Measurements from ENCODE around the gene TFAP2B. TPM values are rescaled to one million over a fixed set of nuclear protein-coding genes. Genes with fewer than 3 reads are reported as not detected.
A peak's percentile ranks its signal among the peaks of the same experiment; 100 is the strongest.

Gene TFAP2B
- total RNA-seq, 1 experiment from 2014 or later, result not detected

- no peak for DNase-seq (ENCODE audit: low spot score)
- in situ Hi-C loops (cut with HindIII; ENCODE audit: low sequenced_read_pairs), result no loop called here
Observed at GRCh38 chr6:50823094-50823920, 4.6 kb downstream of the TFAP2B start.

GRCh38 chr6:50824552-50824951 is 5.9 kb downstream of the TFAP2B start:
- DNase-seq (ENCODE audit: low spot score), result no peak
- in situ Hi-C loops (cut with HindIII; ENCODE audit: low sequenced_read_pairs), result no loop called here

- DNase-seq (ENCODE audit: low spot score), result no peak
- in situ Hi-C loops (cut with HindIII; ENCODE audit: low sequenced_read_pairs), result no loop called here
Observed at GRCh38 chr6:50825375-50826036, 6.8 kb downstream of the TFAP2B start.

GRCh38 chr6:50826037-50826761 is 7.5 kb downstream of the TFAP2B start:
- in situ Hi-C loops (cut with HindIII; ENCODE audit: low sequenced_read_pairs), result no loop called here
- DNase-seq (ENCODE audit: low spot score), result no peak

GRCh38 chr6:50826803-50827202 is 8.1 kb downstream of the TFAP2B start:
- in situ Hi-C loops (cut with HindIII; ENCODE audit: low sequenced_read_pairs), result no loop called here
- no peak for DNase-seq (ENCODE audit: low spot score)

GRCh38 chr6:50829049-50829448 is 10.4 kb downstream of the TFAP2B start:
- DNase-seq (ENCODE audit: low spot score), result no peak
- in situ Hi-C loops (cut with HindIII; ENCODE audit: low sequenced_read_pairs), result no loop called here

- in situ Hi-C loops (cut with HindIII; ENCODE audit: low sequenced_read_pairs), result no loop called here
- DNase-seq (ENCODE audit: low spot score), result peak; percentile 17
Observed at GRCh38 chr6:50829898-50830444, 11.3 kb downstream of the TFAP2B start.

GRCh38 chr6:50831186-50831585 is 12.5 kb downstream of the TFAP2B start:
- in situ Hi-C loops (cut with HindIII; ENCODE audit: low sequenced_read_pairs), result no loop called here
- no peak for DNase-seq (ENCODE audit: low spot score)

- no peak for DNase-seq (ENCODE audit: low spot score)
- in situ Hi-C loops (cut with HindIII; ENCODE audit: low sequenced_read_pairs), result no loop called here
Observed at GRCh38 chr6:50832912-50833311, 14.2 kb downstream of the TFAP2B start.

- DNase-seq (ENCODE audit: low spot score), result no peak
- in situ Hi-C loops (cut with HindIII; ENCODE audit: low sequenced_read_pairs), result no loop called here
Observed at GRCh38 chr6:50834929-50835410, 16.3 kb downstream of the TFAP2B start.

GRCh38 chr6:50836231-50836630 is 17.6 kb downstream of the TFAP2B start:
- in situ Hi-C loops (cut with HindIII; ENCODE audit: low sequenced_read_pairs), result no loop called here
- DNase-seq (ENCODE audit: low spot score), result no peak

GRCh38 chr6:50837589-50838445 is 19.1 kb downstream of the TFAP2B start:
- in situ Hi-C loops (cut with HindIII; ENCODE audit: low sequenced_read_pairs), result no loop called here
- DNase-seq (ENCODE audit: low spot score), result no peak

GRCh38 chr6:50840112-50840810 is 21.6 kb downstream of the TFAP2B start:
- in situ Hi-C loops (cut with HindIII; ENCODE audit: low sequenced_read_pairs), result no loop called here
- DNase-seq (ENCODE audit: low spot score), result no peak

- in situ Hi-C loops (cut with HindIII; ENCODE audit: low sequenced_read_pairs), result no loop called here
- no peak for DNase-seq (ENCODE audit: low spot score)
Observed at GRCh38 chr6:50840811-50841192, 22.1 kb downstream of the TFAP2B start.

GRCh38 chr6:50842446-50842845 is 23.8 kb downstream of the TFAP2B start:
- no peak for DNase-seq (ENCODE audit: low spot score)
- in situ Hi-C loops (cut with HindIII; ENCODE audit: low sequenced_read_pairs), result no loop called here

GRCh38 chr6:50842861-50843384 is 24.3 kb downstream of the TFAP2B start:
- DNase-seq (ENCODE audit: low spot score), result no peak
- in situ Hi-C loops (cut with HindIII; ENCODE audit: low sequenced_read_pairs), result no loop called here

GRCh38 chr6:50843842-50844241 is 25.2 kb downstream of the TFAP2B start:
- no peak for DNase-seq (ENCODE audit: low spot score)
- in situ Hi-C loops (cut with HindIII; ENCODE audit: low sequenced_read_pairs), result no loop called here

GRCh38 chr6:50845499-50846143 is 26.9 kb downstream of the TFAP2B start:
- in situ Hi-C loops (cut with HindIII; ENCODE audit: low sequenced_read_pairs), result no loop called here
- DNase-seq (ENCODE audit: low spot score), result no peak

All from G401 (cell line).